ENCODE results near the gene CNTNAP2. TPM values are rescaled to one million over a fixed set of nuclear protein-coding genes. Genes with fewer than 3 reads are reported as not detected.

The CNTNAP2 gene
- total and polyA plus RNA-seq, 9 of the 15 experiments (the other 6 are each of a cell fraction or from before 2014, with no cell fraction given) = 0.04 to 0.62 (median 0.09) TPM; not detected in 4

DNA sequence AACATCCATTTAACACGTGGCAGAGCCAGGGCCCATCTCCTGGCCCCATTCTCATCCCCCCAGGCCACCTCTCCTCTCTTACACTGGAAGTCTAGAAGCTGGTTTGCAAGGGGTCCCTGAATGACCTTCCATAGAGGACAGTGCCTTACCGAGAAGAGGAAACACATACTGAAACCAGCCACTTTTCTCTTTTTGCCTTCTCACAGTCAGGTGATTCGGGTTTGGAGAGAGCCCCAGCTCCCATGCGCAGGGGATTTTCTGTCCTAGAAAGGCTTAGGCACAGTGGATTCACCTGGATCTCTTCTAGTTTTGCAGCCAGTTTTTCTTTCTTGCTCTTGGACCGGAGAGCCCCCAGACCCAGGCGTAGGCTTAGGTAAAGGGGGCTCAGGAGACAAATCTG, 2139.8 kb downstream of the CNTNAP2 start:
- POLR2A ChIA-PET = no interaction called here
- ATAC-seq (no peak), FAIRE-seq (no peak), DNase-seq (ENCODE audit: extremely low read depth in 1 of 4, low spot score in 3 of 4) (no peak)
- no peak overlapping the region for H2AFZ ChIP-seq (ENCODE audit: low read depth, low read length)
- 7% methylated on average over 6 of the region's 6 CpGs for WGBS (ENCODE audit: insufficient coverage, low coverage, missing lambda C conversion rate)
- H3K9ac ChIP-seq (ENCODE audit: insufficient read depth in 1 of 2, low read depth in 2 of 2, low read length in 2 of 2) = no peak overlapping the region
- H3K36me3 ChIP-seq (ENCODE audit: control insufficient read depth, insufficient read depth, low read length) = no peaks in the 10 kb centered on the region
- BruUV-seq (replicated peaks) = no TSS peak
- no peak for TF ChIP-seq NUFIP1 (IDR thresholded peaks at IDR 0.05; ENCODE audit: partially characterized antibody)
- TF ChIP-seq NR3C1 (CRISPR knock-in tag; IDR thresholded peaks at IDR 0.05) = no peak
- TF ChIP-seq ELF4 (CRISPR knock-in tag; IDR thresholded peaks at IDR 0.05) = no peak
- no peak for TF ChIP-seq KDM1A (IDR thresholded peaks at IDR 0.05)
- TF ChIP-seq YY1 (IDR thresholded peaks at IDR 0.05; ENCODE audit: borderline replicate concordance in 1 of 3, control insufficient read depth in 1 of 3, extremely low read depth in 1 of 3, insufficient read depth in 3 of 3, insufficient read length in 1 of 3, insufficient replicate concordance in 2 of 3, low read depth in 1 of 3, low read length in 2 of 3) = no peak
- no peak for TF ChIP-seq WHSC1 (IDR thresholded peaks at IDR 0.05; ENCODE audit: low read length)
- TF ChIP-seq SRSF3 (IDR thresholded peaks at IDR 0.05; ENCODE audit: insufficient read depth, low read length) = no peak
- no peak for TF ChIP-seq RB1 (IDR thresholded peaks at IDR 0.05; ENCODE audit: low read depth)
- no peak for TF ChIP-seq KLF6 (CRISPR knock-in tag; IDR thresholded peaks at IDR 0.05; ENCODE audit: borderline replicate concordance)
- TF ChIP-seq MXI1 (IDR thresholded peaks at IDR 0.05; ENCODE audit: low read depth, low read length) = no peak
- TF ChIP-seq SMARCB1 (IDR thresholded peaks at IDR 0.05; ENCODE audit: insufficient read length, low read depth) = no peak
- TF ChIP-seq ZNF79 (CRISPR knock-in tag; IDR thresholded peaks at IDR 0.05; ENCODE audit: low read depth) = no peak
- TF ChIP-seq, protein P1, sequence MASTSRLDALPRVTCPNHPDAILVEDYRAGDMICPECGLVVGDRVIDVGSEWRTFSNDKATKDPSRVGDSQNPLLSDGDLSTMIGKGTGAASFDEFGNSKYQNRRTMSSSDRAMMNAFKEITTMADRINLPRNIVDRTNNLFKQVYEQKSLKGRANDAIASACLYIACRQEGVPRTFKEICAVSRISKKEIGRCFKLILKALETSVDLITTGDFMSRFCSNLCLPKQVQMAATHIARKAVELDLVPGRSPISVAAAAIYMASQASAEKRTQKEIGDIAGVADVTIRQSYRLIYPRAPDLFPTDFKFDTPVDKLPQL (IDR thresholded peaks at IDR 0.05; ENCODE audit: extremely low read depth, insufficient read length) = no peak
- no peaks in the 10 kb centered on the region for H3K79me2 ChIP-seq (ENCODE audit: control insufficient read depth, insufficient read depth, low read length)
- H3K27me3 ChIP-seq (ENCODE audit: control insufficient read depth in 2 of 2, insufficient read depth in 2 of 2, low read length in 2 of 2) = peaks cover 5 to 14% of the 10 kb centered on the region in 2 experiments; a peak in 4 of 5 replicates
- H4K20me1 ChIP-seq (replicated peaks; ENCODE audit: control insufficient read depth, insufficient read depth, low read length) = no peaks in the 10 kb centered on the region
- no peak overlapping the region for H3K4me3 ChIP-seq
- no peaks in the 10 kb centered on the region for H3K9me1 ChIP-seq (ENCODE audit: control insufficient read depth, insufficient read depth, low read length)
- in situ Hi-C loops (cut with MboI) (no loop called here), intact Hi-C loops (cut with micrococcal nuclease) (no loop called here)
- H3K4me1 ChIP-seq (replicated peaks in 1 of 2; ENCODE audit: control insufficient read depth in 2 of 2, insufficient read depth in 2 of 2, low read length in 2 of 2) = no peaks in the 10 kb centered on the region
- no peaks in the 10 kb centered on the region for H3K9me3 ChIP-seq (replicated peaks; ENCODE audit: control insufficient read depth, insufficient read depth, low read depth, low read length)
- H3K27ac ChIP-seq (ENCODE audit: extremely low read depth, low read depth, low read length) = no peak overlapping the region
- CTCF ChIA-PET (ENCODE audit: low intra/inter-chr PET ratio) = no interaction called here
- no peak overlapping the region for H3K4me2 ChIP-seq (ENCODE audit: insufficient read depth, low read length)
